Body of pancreas (tissue), 4 donors: ENCODE data around the gene CD3D.

Source experiments
- POLR2A ChIP-seq, 3 donors: fragments of 450-650 bp; IDR thresholded peaks; one replicate each; pipeline ENCODE4 v1.6.1; 2016; ENCODE audit warnings: antibody characterized with exemption in 3 of 3, mild to moderate bottlenecking in 2 of 3
- TF ChIP-seq, protein P1 (sequence below), 7 experiments: fragments of 450-650 bp in 4 of 7; fragments of 200-600 bp in 3 of 7; sonication (generic) in 3 of 7; IDR thresholded peaks; one replicate each; pipeline ENCODE4 v1.5.1; 2016 to 2019; ENCODE audit warnings: antibody characterized with exemption in 7 of 7

DNA sequence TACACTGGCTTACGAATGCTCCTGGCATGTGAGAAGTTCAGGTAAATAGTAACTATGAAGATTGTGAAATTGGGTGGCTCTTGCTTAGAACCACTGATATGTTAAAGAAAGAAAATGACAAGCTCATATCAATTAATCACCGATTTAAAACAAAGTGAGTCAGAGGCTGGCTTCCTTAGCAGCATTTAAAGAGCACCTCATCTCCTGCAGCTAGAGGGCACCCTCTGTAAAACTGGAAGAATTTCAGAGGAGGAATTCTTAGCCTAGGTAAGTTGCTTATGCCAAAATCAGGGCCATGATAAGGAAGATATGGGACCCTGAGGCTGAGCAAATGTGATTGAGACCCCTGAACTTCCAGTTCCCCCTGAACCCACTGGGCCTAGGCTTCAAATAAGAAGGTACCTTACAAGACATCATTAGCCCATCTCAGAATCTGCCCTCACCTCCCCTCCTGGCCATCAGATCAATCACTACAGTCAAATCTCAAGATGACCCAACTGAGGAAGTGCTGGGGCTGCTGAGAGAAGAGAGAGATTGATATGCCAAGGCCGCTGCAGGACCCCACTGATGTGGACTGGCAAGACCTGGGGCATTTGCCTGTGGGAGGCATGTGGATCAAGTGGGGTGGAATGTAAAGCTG, 46.6 kb downstream of the CD3D start:
- TF ChIP-seq POLR2A (IDR thresholded peaks at IDR 0.05) = no peak
- TF ChIP-seq, protein P1, sequence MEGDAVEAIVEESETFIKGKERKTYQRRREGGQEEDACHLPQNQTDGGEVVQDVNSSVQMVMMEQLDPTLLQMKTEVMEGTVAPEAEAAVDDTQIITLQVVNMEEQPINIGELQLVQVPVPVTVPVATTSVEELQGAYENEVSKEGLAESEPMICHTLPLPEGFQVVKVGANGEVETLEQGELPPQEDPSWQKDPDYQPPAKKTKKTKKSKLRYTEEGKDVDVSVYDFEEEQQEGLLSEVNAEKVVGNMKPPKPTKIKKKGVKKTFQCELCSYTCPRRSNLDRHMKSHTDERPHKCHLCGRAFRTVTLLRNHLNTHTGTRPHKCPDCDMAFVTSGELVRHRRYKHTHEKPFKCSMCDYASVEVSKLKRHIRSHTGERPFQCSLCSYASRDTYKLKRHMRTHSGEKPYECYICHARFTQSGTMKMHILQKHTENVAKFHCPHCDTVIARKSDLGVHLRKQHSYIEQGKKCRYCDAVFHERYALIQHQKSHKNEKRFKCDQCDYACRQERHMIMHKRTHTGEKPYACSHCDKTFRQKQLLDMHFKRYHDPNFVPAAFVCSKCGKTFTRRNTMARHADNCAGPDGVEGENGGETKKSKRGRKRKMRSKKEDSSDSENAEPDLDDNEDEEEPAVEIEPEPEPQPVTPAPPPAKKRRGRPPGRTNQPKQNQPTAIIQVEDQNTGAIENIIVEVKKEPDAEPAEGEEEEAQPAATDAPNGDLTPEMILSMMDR (IDR thresholded peaks at IDR 0.05) = peak in 6 of 7 experiments; percentile 48 to 69 (median 60)
